ENCODE measurements around the gene VWDE.

Gene VWDE

GRCh38 chr7:12328888-12329770 lies 74.5 kb downstream of the VWDE start:
- DNase-seq (ENCODE audit: low read depth) = no peak

DNA sequence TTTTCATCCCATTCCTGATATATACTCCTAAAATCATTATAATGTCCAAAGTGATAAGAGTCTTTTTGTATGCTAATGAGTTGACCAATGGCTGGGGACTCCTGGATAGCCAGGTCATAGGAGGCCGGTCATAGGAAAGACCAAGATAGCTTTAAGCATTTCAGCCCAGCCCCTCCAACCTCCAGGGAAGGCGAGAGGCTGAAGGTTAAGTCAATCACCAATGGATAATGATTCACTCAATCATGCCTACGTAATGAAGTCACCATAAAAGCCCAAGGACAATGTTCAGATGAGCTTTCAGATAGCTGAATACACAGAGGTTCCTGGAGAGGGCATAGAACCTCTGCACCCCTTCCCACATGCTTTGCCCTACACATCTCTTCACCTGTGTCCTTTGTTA lies 75.7 kb downstream of the VWDE start:
- DNase-seq (ENCODE audit: low read depth) = no peak

GRCh38 chr7:12325646-12326045 lies 78.0 kb downstream of the VWDE start:
- no peak for DNase-seq (ENCODE audit: low read depth)

- no peak for DNase-seq (ENCODE audit: low read depth)
Observed at GRCh38 chr7:12323415-12323814, 80.2 kb downstream of the VWDE start.

GRCh38 chr7:12322903-12323300 lies 80.8 kb downstream of the VWDE start:
- DNase-seq (ENCODE audit: low read depth) = no peak

DNA sequence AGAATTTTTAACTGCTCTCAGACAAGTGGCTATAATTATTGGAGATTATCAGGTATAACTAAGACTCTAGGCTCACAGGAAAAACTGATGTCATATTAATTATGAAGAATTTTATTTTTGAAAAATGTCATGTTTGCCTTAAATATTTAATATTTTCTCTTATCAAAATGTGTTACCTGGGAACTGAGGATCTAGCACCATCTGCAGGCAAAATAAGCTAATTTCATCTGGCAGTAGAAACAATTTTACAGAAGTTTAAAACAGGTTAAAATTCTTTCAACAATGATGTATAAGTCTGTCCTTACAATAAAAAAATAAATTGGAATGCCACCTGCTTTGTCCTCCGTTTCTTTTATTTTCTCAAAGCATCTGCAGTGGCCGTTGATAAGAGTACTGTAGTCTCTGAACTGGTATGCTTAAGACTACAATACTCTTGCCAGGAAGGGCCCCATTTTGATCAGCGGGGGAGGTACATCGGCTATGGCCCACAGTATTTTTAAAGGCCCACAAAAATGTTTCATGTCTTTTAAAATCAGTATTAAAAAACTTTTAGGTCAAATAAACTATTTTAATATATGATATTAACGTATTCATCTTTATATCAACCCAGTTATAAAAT lies 81.3 kb downstream of the VWDE start:
- DNase-seq (ENCODE audit: low read depth) = peak; percentile 16

- DNase-seq (ENCODE audit: low read depth) = no peak
Observed at GRCh38 chr7:12320987-12321647, 82.5 kb downstream of the VWDE start.

DNA sequence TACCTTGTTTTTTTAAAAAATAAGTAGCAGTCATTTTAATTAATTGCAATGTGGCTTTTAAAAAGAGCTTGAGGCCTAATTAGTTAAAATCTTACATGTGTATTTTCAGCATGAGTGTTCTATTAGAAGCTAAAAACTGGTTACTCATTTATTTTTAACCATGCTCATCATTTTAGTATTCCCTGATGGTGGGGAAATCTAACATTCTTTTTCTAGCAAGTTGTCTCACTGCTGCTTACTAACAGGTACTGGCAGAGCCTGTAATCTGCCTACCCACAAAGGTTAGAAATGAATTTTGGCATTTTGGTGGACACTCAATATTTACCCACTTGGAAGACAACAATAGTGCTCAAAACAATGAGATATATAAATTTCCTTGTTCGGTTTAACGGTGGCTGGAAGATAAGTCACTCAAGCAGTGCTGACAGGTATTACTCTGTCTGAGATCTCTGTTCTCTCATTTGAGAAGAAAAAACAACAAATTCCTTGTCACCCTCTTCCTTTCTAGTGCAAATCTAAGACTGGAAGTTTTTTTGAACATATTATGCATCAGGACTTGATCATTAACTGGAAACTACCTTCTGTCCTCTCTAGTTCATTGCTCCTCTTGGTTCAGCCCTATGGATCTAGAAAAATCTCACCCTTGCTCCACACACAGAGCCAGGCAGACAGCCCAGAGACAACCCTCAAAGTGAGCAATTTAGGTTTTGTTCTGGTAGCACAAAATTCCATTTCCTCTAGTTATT lies 83.3 kb downstream of the VWDE start:
- DNase-seq (ENCODE audit: low read depth) = no peak

DNA sequence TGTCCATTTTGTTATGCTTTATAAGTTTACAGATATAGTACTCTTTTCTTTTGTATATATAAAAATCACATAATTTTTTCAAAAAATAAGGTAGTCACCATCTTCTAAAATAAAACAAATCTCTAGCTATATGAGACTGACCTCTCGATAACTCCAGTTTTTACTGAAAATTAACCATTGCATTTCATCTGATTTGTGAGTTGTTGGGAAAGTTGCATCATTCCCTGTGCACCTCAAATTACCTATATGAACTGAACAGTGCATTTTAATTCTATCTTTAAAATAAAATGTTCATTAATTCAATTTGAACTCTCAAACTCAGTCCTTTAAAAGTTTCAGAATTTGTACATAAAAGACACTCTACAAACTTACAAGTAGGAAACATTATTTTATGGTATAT lies 86.0 kb downstream of the VWDE start:
- DNase-seq (ENCODE audit: low read depth) = no peak

- DNase-seq (ENCODE audit: low read depth) = no peak
Observed at GRCh38 chr7:12316925-12317324, 86.7 kb downstream of the VWDE start.

- DNase-seq (ENCODE audit: low read depth) = no peak
Observed at GRCh38 chr7:12315049-12315448, 88.6 kb downstream of the VWDE start.

GRCh38 chr7:12314199-12314598 lies 89.5 kb downstream of the VWDE start:
- no peak for DNase-seq (ENCODE audit: low read depth)

- DNase-seq (ENCODE audit: low read depth) = no peak
Observed at GRCh38 chr7:12305502-12305901, 98.2 kb downstream of the VWDE start.

DNA sequence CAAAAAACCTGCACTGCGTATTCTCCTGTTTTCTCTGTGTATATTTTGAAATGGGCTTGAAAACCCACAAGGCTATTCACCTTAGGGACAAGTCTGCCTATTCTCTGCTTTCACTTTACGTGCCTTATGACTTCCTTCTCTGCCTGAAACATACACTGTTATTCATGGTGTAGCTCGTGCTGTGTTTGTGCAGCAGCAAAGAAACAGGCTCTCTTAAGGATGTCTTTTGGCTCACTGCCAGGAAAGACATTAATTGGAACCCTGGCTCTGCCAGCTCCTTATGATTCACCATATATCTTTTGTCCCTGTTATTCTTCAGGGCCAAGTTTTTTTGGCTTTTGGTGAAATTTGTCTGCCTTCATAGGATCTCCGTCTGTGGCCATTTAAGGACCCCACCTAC lies 100.2 kb downstream of the VWDE start:
- no peak for DNase-seq (ENCODE audit: low read depth)

DNA sequence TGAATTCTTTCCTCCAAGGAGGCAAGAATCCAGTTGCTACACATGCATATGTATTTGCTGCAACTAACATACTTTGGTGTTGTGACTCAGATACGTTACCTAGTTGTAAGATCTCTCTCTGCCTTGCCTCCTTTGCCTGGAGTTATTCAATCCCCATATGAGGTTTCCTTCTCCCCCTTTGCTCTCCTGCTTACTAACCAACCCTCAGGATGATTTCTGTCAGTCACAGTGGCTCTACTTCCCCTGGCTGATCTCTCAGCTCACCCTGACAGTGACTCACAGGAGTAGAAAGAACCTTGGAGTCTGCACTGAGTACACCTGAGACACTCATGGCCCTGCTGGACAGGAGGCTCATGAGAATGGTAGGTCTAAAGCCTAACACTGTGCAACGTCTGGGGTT lies 100.6 kb downstream of the VWDE start:
- no peak for DNase-seq (ENCODE audit: low read depth)

DNA sequence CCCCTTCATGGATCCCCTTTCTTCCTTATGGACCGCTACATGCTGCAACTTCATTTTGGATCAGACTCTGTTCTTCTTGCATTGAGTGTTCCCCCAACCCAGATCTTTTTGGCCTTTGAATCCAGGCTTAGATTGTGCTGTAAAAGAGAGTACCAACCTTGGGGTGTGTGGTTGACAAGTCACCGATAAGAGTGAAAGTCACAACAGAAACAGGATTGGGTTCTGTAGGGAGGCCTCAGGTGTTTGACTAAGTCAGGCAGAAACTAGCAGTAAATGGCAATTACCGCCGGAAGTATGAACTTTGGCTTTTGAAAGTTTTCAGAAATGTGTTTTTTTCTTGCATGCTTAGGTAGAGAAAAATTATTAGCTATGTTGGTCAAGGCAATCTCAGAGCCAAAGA lies 103.2 kb downstream of the VWDE start:
- DNase-seq (ENCODE audit: low read depth) = no peak

DNA sequence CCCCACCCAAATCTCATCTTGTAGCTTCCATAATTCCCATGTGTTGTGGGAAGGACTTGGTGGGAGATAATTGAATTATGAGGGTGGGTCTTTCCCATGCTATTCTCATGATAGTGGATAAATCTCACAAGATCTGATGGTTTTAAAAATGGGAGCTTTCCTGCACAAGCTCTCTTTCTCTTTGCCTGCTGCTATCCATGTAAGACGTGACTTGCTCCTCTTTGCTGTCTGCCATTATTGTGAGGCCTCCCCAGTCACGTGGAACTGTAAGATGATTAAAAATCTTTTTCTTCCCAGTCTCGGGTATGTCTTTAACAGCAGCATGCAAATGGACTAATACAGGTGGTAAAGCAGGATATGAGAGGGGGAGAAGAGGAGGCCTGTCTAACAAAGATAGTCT lies 104.3 kb downstream of the VWDE start:
- no peak for DNase-seq (ENCODE audit: low read depth)

DNA sequence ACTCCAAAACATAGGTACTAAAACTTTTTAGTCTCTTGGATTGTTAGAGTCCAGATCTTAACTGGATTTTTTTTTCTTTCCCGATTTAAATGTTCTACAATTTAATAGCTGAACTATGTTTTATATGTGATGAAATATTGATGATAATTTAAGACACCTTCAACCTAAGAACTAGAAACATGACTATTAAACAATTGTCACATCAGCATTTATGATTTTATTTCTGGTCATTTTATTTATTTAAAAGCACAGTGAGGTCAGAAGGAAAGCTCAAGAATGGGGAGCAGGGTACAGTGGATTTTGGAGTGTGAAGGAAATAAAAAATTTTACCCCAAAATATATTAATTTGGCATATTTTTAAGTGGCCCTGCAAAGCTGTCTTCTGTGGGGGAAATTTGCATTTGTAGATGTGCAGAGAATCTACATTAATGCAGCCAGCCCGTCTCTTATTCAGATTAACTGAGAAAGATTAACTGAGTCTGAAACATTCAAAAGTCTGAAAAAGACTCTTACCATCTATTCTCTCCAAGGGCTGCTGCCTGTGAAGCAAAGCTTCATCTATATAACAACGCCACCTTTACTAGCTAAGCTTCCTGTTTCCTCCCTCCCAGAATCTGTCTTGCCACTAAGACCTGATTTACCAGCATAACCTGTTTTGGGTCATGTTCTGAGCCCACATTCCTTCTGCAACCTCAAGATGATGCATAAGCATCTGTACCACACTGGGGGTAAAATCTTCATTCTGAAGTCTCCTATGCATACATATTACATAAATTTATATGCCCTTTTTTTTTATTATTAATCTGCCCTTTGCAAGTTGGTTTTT lies 106.2 kb downstream of the VWDE start:
- DNase-seq (ENCODE audit: low read depth) = no peak

GRCh38 chr7:12296051-12296570 lies 107.6 kb downstream of the VWDE start:
- no peak for DNase-seq (ENCODE audit: low read depth)

- DNase-seq (ENCODE audit: low read depth) = no peak
Observed at GRCh38 chr7:12294701-12295100, 109.0 kb downstream of the VWDE start.

- DNase-seq (ENCODE audit: low read depth) = no peak
Observed at GRCh38 chr7:12291870-12292269, 111.8 kb downstream of the VWDE start.
